Measurements from ENCODE around the gene LRRC28.

- TF ChIP-seq POLR2A (IDR thresholded peaks at IDR 0.05; ENCODE audit: low read depth) (no peak), EP300 (IDR thresholded peaks at IDR 0.05) (no peak), POLR2AphosphoS5 (IDR thresholded peaks at IDR 0.05) (no peak)
These were observed 26.7 kb upstream of the LRRC28 start for GRCh38 chr15:99224372-99225214.

Data from esophagus muscularis mucosa (tissue), 3 donors.